Lower lobe of right lung (tissue), 2 donors: ENCODE results near the gene ASCC2. TPM values are rescaled to one million over a fixed set of nuclear protein-coding genes. Genes with fewer than 3 reads are reported as not detected.

ENCODE experiments used
- ATAC-seq, 2 donors: fragments of 200-7000 bp; cut with Tn5 transposase; one replicate each; pipeline ENCODE4 v1.9.1; 2020 to 2022; ENCODE audit warnings: mild to moderate bottlenecking in 2 of 2, moderate library complexity in 2 of 2
- DNase-seq: peaks from one replicate; pipeline ENCODE4 v3.0.0-alpha.2; 2020
- H3K27ac ChIP-seq: fragments of 200-600 bp; one replicate; pipeline ENCODE4 v1.8.0; 2022
- H3K27me3 ChIP-seq: fragments of 200-600 bp; one replicate; pipeline ENCODE4 v1.8.0; 2022; ENCODE audit warnings: low read depth
- H3K36me3 ChIP-seq: fragments of 200-600 bp; one replicate; pipeline ENCODE4 v1.8.0; 2022; ENCODE audit warnings: mild to moderate bottlenecking
- H3K4me1 ChIP-seq: fragments of 200-600 bp; one replicate; pipeline ENCODE4 v1.8.0; 2022
- H3K4me3 ChIP-seq: fragments of 200-600 bp; one replicate; pipeline ENCODE4 v1.8.0; 2022; ENCODE audit warnings: mild to moderate bottlenecking
- H3K9me3 ChIP-seq: fragments of 200-600 bp; one replicate; pipeline ENCODE4 v1.8.0; 2022
- CTCF ChIP-seq: fragments of 200-600 bp; IDR thresholded peaks from one replicate; pipeline ENCODE4 v1.8.0; 2022; ENCODE audit warnings: antibody characterized with exemption, mild to moderate bottlenecking
- intact Hi-C: fragments of 100-400 bp; cut with DNase I; formaldehyde crosslinking; loops from one replicate; pipeline ENCODE4 v1.11.0; 2022
- total RNA-seq: library from RNA; stranded (reverse); fragmentation: NEBNext Ultra II Directional; extraction: Animal tissue kit (Norgen Biotek cat#: 25700); gene quantifications from one replicate; pipeline ENCODE4 v1.2.1, GENCODE V29; 2021
- donor health status: DM: no; HTN: yes; CAD: no; lungs with severe emphysema.

ASCC2 gene
- total RNA-seq, 1 donor from 2014 or later, result 65.4 TPM

- H3K27me3 ChIP-seq, result no peaks in the 10 kb centered on the region
- ATAC-seq (no peak), DNase-seq (no peak)
- H3K9me3 ChIP-seq, result no peaks in the 10 kb centered on the region
- intact Hi-C loops, result no loop called here
- no peak overlapping the region for H3K4me3 ChIP-seq
- TF ChIP-seq CTCF, result no peak
- peaks cover 16% of the 10 kb centered on the region for H3K4me1 ChIP-seq
- H3K36me3 ChIP-seq, result peaks cover 67% of the 10 kb centered on the region
- H3K27ac ChIP-seq, result no peak overlapping the region
These were observed 12.5 kb downstream of the ASCC2 start for GRCh38 chr22:29825578-29825977.

GRCh38 chr22:29824677-29825076 lies 13.4 kb downstream of the ASCC2 start:
- no peaks in the 10 kb centered on the region for H3K27me3 ChIP-seq
- no peak for ATAC-seq
- intact Hi-C loops, result no loop called here
- no peak for DNase-seq
- H3K9me3 ChIP-seq, result no peaks in the 10 kb centered on the region
- H3K4me1 ChIP-seq, result peaks cover 17% of the 10 kb centered on the region
- peaks cover 67% of the 10 kb centered on the region for H3K36me3 ChIP-seq
- no peak for TF ChIP-seq CTCF
- H3K27ac ChIP-seq, result no peak overlapping the region
- no peak overlapping the region for H3K4me3 ChIP-seq

DNA sequence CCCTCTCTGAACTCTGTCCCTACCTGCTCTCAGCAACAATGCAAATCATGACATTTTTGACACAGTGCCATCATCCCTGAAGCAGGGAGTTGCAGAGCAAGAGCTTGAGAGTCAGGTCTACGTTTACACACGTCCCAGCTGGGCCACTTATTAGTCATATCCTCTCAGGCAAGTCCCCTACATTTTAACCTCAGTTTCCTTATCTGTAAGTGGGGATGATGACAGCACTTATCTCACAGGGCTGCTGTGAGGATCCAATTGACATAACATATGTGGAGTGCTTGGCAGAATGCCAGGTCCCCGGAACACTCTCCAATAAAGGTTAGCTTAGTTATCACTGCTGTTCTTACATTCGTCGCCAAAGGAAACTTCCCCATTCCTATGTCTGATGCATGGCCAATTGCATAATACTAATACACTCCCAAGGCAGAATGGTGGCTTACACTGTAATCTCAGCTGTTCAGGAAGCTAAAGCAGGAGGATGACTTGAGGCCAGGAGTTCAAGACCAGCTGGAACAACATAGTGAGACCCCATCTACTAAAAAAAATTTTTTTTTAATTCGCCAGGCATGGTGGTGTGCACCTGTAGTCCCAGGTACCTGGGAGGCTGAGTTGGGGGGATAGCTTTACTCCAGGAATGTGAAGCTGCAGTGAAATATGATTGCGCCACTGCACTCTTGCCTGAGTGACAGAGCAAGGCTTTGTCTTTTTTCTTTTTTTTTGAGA lies 16.6 kb downstream of the ASCC2 start:
- H3K4me3 ChIP-seq, result no peak overlapping the region
- peak; percentile 95 to 96 for ATAC-seq
- H3K27me3 ChIP-seq, result no peaks in the 10 kb centered on the region
- peak overlapping the region; percentile 75 for H3K27ac ChIP-seq
- H3K36me3 ChIP-seq, result peaks cover 77% of the 10 kb centered on the region
- H3K4me1 ChIP-seq, result peaks cover 17% of the 10 kb centered on the region
- H3K9me3 ChIP-seq, result no peaks in the 10 kb centered on the region
- TF ChIP-seq CTCF, result no peak
- intact Hi-C loops, result no loop called here
- DNase-seq, result peak; percentile 94

- peaks cover 17% of the 10 kb centered on the region for H3K4me1 ChIP-seq
- intact Hi-C loops, result no loop called here
- no peak overlapping the region for H3K4me3 ChIP-seq
- no peaks in the 10 kb centered on the region for H3K9me3 ChIP-seq
- H3K36me3 ChIP-seq, result peaks cover 82% of the 10 kb centered on the region
- H3K27me3 ChIP-seq, result no peaks in the 10 kb centered on the region
- peak; percentile 30 to 49 for ATAC-seq
- no peak for TF ChIP-seq CTCF
- peak overlapping the region; percentile 75 for H3K27ac ChIP-seq
- no peak for DNase-seq
These were observed 17.1 kb downstream of the ASCC2 start for GRCh38 chr22:29820961-29821290.

DNA sequence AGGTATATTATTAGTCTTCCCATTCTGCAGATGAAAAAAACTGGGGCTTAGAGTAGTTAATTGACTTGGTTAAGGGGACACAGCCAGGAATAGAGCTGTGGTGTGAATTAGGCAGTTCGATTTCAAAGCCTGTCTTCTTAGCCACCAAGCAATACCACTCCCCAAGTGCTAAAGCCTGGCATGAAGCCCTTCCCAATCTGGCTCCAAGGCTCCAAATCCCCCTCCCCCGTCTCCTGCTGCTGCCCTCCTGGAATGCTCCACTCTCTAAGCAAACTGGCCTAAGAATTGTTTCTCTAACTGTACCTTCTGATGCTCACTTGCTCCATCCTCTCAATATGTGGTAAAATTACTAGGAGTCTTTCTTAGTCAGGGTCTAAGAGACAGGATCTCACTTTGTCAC lies 18.6 kb downstream of the ASCC2 start:
- Histone ChIP-seq H3K27ac (no peak overlapping the region), H3K9me3 (no peaks in the 10 kb centered on the region), H3K4me3 (no peak overlapping the region), H3K4me1 (peaks cover 17% of the 10 kb centered on the region), H3K36me3 (peaks cover 84% of the 10 kb centered on the region), H3K27me3 (no peaks in the 10 kb centered on the region)
- no peak for TF ChIP-seq CTCF
- no peak for ATAC-seq
- intact Hi-C loops, result no loop called here
- no peak for DNase-seq
